HepG2 (cell line): ENCODE measurements around the gene LSM10. TPM values are rescaled to one million over a fixed set of nuclear protein-coding genes. Genes with fewer than 3 reads are reported as not detected.

ENCODE experiments used
- ATAC-seq: fragments of 200-7000 bp; cut with Tn5 transposase; 3 replicates; pipeline ENCODE4 v1.9.1; 2020; ENCODE audit warnings: mild to moderate bottlenecking, moderate library complexity
- BruUV-seq: library from RNA; stranded (reverse); fragments of 400-500 nt; replicated peaks from 2 replicates; lab custom pipeline; 2021; lab: Mats Ljungman, UMichigan
- CTCF ChIA-PET: fragments of 300-600 bp; formaldehyde crosslinking; extraction: SDS; loops from one replicate; lab custom pipeline; 2021; ENCODE audit warnings: low total read pairs, inconsistent platforms, low intra/inter-chr PET ratio; lab: Yijun Ruan, JAX
- POLR2A ChIA-PET: fragments of 350-600 bp; sonication (Branson Sonifier 250); formaldehyde crosslinking; loops from one replicate; lab custom pipeline; 2020; ENCODE audit warnings: antibody characterized with exemption, inconsistent platforms; lab: Yijun Ruan, JAX
- DNase-seq: peaks from one replicate; pipeline ENCODE4 v3.0.0-alpha.2; 2015; ENCODE audit warnings: low spot score
- FAIRE-seq: peaks from 3 replicates; lab custom pipeline; 2011; peaks lifted over from hg19 to GRCh38; lab: Jason Lieb, UNC
- H2AFZ ChIP-seq: one replicate; pipeline ENCODE4 v1.6.1; 2011; ENCODE audit warnings: low read length, inconsistent platforms
- H3K27ac ChIP-seq: fragments of 300-600 bp; 3 replicates; pipeline ENCODE4 v1.8.0; 2011; ENCODE audit warnings: mixed run types, mild to moderate bottlenecking, mixed read lengths, low read length, inconsistent platforms; ENCODE audit not compliant: insufficient read depth; ENCODE audit errors: extremely low read length
- H3K27me3 ChIP-seq, 2 experiments: fragments of 200-600 bp in 1 of 2; 2 replicates in 1 of 2; 3 replicates in 1 of 2; pipeline versions ENCODE4 v1.6.0 to v1.8.0; 2011; ENCODE audit warnings: low read length in 2 of 2, mild to moderate bottlenecking in 2 of 2, moderate library complexity in 2 of 2, inconsistent platforms in 1 of 2; ENCODE audit not compliant: insufficient read depth in 2 of 2, control insufficient read depth in 1 of 2
- H3K36me3 ChIP-seq, 2 experiments: fragments of 200-600 bp in 1 of 2; replicated peaks in 1 of 2; 2 replicates in 1 of 2; 3 replicates in 1 of 2; pipeline versions ENCODE4 v1.5.1 to v1.8.0; 2011; ENCODE audit warnings: low read length in 2 of 2, inconsistent platforms in 1 of 2; ENCODE audit not compliant: insufficient read depth in 2 of 2, control insufficient read depth in 1 of 2
- H3K4me1 ChIP-seq: 2 replicates; pipeline ENCODE4 v1.5.1; 2012; ENCODE audit warnings: low read length, inconsistent platforms; ENCODE audit not compliant: insufficient read depth
- H3K4me2 ChIP-seq: 2 replicates; pipeline ENCODE4 v1.6.0; 2011; ENCODE audit warnings: low read depth, low read length, inconsistent platforms
- H3K4me3 ChIP-seq, 3 experiments: fragments of 200-600 bp in 1 of 3; sonication (generic), shearing (Covaris generic) in 1 of 3; replicated peaks in 1 of 3; 2 replicates each; pipeline ENCODE4 v1.5.1; 2011 to 2016; ENCODE audit warnings: low read length in 3 of 3, inconsistent platforms in 2 of 3, low read depth in 2 of 3, mild to moderate bottlenecking in 2 of 3, control low read depth in 1 of 3, mixed read lengths in 1 of 3; ENCODE audit not compliant: insufficient read depth in 1 of 3
- H3K79me2 ChIP-seq: one replicate; pipeline ENCODE4 v1.6.1; 2011; ENCODE audit warnings: low read length, inconsistent platforms; ENCODE audit not compliant: insufficient read depth
- H3K9ac ChIP-seq: 2 replicates; pipeline ENCODE4 v1.6.0; 2011; ENCODE audit warnings: mild to moderate bottlenecking, low read depth, low read length, inconsistent platforms; ENCODE audit not compliant: insufficient read depth
- H3K9me3 ChIP-seq: 2 replicates; pipeline ENCODE4 v1.5.1; 2012; ENCODE audit warnings: mild to moderate bottlenecking, low read length
- H4K20me1 ChIP-seq: 2 replicates; pipeline ENCODE4 v1.6.0; 2011; ENCODE audit warnings: inconsistent platforms, mild to moderate bottlenecking, low read length, moderate library complexity; ENCODE audit not compliant: insufficient read depth
- KDM2A ChIP-seq: sonication (generic); formaldehyde crosslinking; IDR thresholded peaks from 2 replicates; pipeline ENCODE4 v1.4.0; 2020; ENCODE audit warnings: low read depth, missing genetic modification reagents, borderline replicate concordance
- SP4 ChIP-seq: sonication (generic); formaldehyde crosslinking; IDR thresholded peaks from 2 replicates; pipeline ENCODE4 v1.8.1; 2023; ENCODE audit warnings: mild to moderate bottlenecking, missing genetic modification reagents
- ZFYVE20 ChIP-seq: sonication (generic); formaldehyde crosslinking; IDR thresholded peaks from 2 replicates; pipeline ENCODE4 v1.8.0; 2023; ENCODE audit warnings: low read depth, mild to moderate bottlenecking, moderate library complexity, missing genetic modification reagents, borderline replicate concordance
- ZNF773 ChIP-seq: sonication (generic); formaldehyde crosslinking; IDR thresholded peaks from 2 replicates; pipeline ENCODE4 v1.4.0; 2020; ENCODE audit warnings: missing genetic modification reagents, borderline replicate concordance
- WGBS: methylation state at CpG from one replicate; pipeline ENCODE4 v1.1.6; 2017; ENCODE audit warnings: low lambda C conversion rate; 5-methylcytosine and 5-hydroxymethylcytosine counted together
- in situ Hi-C: cut with HindIII; loops from 2 replicates; pipeline ENCODE4 v1.10.0; 2017; ENCODE audit warnings: low pct_unique_long_range_greater_than_20kb; ENCODE audit not compliant: extremely low pct_ligation_motif_present
- intact Hi-C: fragments of 100-400 bp; cut with micrococcal nuclease; formaldehyde crosslinking; loops from one replicate; pipeline ENCODE4 v1.10.0; 2022; ENCODE audit not compliant: unreplicated experiment
- polyA plus RNA-seq, 8 experiments: library from polyadenylated mRNA; depleted of rRNA in 3 of 8; stranded (reverse) in 7 of 8; unstranded in 1 of 8; fragments of >200 nt; fragmentation: Illumina TruSeq in 4 of 8; extraction: Trizol in 4 of 8; gene quantifications; 2 replicates each; pipeline versions ENCODE4 v1.2.1 to v1.2.3, GENCODE V29; 2011 to 2016; ENCODE audit warnings: low read depth in 4 of 8, missing spikeins in 1 of 8, mixed read lengths in 1 of 8; ENCODE audit not compliant: insufficient read depth in 1 of 8
- total RNA-seq, 5 experiments: library from RNA; depleted of rRNA; stranded (reverse); fragments of >200 nt; fragmentation: Illumina TruSeq; extraction: Trizol; gene quantifications; 2 replicates each; pipeline ENCODE4 v1.2.3, GENCODE V29; 2016; ENCODE audit warnings: low read depth in 1 of 5
- TF ChIP-seq, protein P1 (sequence below): sonication (generic); formaldehyde crosslinking; IDR thresholded peaks from 2 replicates; pipeline ENCODE4 v1.4.0; 2020; ENCODE audit warnings: mild to moderate bottlenecking, missing genetic modification reagents
- TF ChIP-seq, protein P2 (sequence below), 2 experiments: sonication (generic) in 1 of 2; formaldehyde crosslinking in 1 of 2; IDR thresholded peaks; 2 replicates each; pipeline versions ENCODE4 v1.6.1 to v1.9.0; 2014 to 2022; ENCODE audit warnings: antibody characterized with exemption in 1 of 2, borderline replicate concordance in 1 of 2, inconsistent platforms in 1 of 2, low read depth in 1 of 2, missing genetic modification reagents in 1 of 2
- TF ChIP-seq, protein P3 (sequence below): sonication (generic); formaldehyde crosslinking; IDR thresholded peaks from 2 replicates; pipeline ENCODE4 v1.4.0; 2020; ENCODE audit warnings: missing genetic modification reagents

Gene LSM10
- total and polyA plus RNA-seq, 2 of the 13 experiments (the other 11 are each of a cell fraction or from before 2014, with no cell fraction given), result 14.0 to 52.0 TPM

DNA sequence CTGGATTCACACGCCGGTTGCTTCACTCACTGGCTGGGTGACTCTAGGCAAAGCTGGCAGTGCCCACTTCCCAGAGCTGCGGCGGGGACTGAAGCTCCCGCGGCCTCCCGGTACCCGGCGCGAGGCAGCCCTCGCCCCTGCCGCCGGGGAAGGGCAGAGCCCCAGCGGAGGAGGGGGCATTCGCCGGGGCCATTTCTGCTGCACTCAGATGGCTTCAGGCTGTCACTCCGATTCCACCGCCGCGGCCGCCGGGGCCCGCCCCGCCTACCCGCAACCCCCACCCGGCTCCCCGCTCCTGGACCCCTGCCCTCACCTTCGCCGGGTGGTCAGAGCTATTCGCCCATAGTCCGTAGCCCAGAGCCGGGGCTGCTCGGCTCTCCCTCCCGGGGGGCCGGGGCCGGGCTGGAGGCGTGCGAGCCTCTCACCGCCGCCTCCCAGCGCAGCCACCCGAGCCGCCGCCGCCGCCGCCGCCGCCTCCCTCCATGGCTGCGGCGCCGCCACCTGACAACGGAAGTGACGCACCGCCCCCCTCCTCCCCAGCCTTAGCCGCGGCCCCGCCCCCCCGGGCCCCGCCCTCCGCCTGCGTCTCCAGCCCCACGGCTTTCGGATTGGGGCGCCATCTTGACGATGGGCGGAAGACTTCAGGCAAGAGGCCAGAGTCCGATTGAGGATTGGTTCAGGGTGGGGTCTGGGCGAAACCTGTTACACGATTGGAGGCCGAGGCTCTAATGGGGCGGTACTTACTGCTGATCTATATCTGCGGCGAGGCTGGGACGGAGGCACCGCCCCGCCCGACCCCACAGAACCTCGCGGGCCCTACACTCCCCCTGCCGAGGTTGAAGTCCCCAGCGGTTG lies 12.1 kb downstream of the LSM10 start, which contains the start of gene STK40:
Gene STK40 (minus strand): TSS at position 515 of the 855 bp plus-strand sequence. CDS start 24,592 bp downstream, outside the sequence.
- Histone ChIP-seq H3K4me2 (peak within 1 kb of the TSS; percentile 99), H4K20me1 (peaks cover 9% of the 10 kb centered on the region), H3K27ac (peak within 1 kb of the TSS; percentile 99), H3K36me3 (peaks cover under 1 to 3% of the 10 kb centered on the region in 2 experiments; a peak in 3 of 5 replicates), H3K9ac (peak within 1 kb of the TSS; percentile 97), H3K4me3 (peak within 1 kb of the TSS; percentile 92 to 98 (median 97)), H3K79me2 (peaks cover 47% of the 10 kb centered on the region), H3K4me1 (peaks cover 59% of the 10 kb centered on the region), H3K9me3 (no peaks in the 10 kb centered on the region), H3K27me3 (no peaks in the 10 kb centered on the region; a peak in 1 of 5 replicates), H2AFZ (no peak within 1 kb of the TSS)
- 0% methylated on average over 13 of the region's 82 CpGs for WGBS
- ChIA-PET POLR2A (interaction anchor here (0.9 to 9.5 kb wide), 15 partner anchors 14 to 236 kb away, joined by 3 to 391 read pairs (median 7); partner anchors contain the start of genes CSF3R, EVA1B, LSM10 and MRPS15), CTCF (no interaction called here)
- in situ Hi-C loops (no loop called here), intact Hi-C loops (loop anchor here (1.0 kb wide), 1 partner anchor 12 kb away; the partner anchor contains the start of gene LSM10)
- FAIRE-seq (peak; percentile 94), ATAC-seq (peak; percentile 92), DNase-seq (peak; percentile 98)
- BruUV-seq, result no TSS peak
- TF ChIP-seq ZNF773 (CRISPR knock-in tag), result no peak
- TF ChIP-seq ZFYVE20 (CRISPR knock-in tag), result no peak
- TF ChIP-seq, protein P1, sequence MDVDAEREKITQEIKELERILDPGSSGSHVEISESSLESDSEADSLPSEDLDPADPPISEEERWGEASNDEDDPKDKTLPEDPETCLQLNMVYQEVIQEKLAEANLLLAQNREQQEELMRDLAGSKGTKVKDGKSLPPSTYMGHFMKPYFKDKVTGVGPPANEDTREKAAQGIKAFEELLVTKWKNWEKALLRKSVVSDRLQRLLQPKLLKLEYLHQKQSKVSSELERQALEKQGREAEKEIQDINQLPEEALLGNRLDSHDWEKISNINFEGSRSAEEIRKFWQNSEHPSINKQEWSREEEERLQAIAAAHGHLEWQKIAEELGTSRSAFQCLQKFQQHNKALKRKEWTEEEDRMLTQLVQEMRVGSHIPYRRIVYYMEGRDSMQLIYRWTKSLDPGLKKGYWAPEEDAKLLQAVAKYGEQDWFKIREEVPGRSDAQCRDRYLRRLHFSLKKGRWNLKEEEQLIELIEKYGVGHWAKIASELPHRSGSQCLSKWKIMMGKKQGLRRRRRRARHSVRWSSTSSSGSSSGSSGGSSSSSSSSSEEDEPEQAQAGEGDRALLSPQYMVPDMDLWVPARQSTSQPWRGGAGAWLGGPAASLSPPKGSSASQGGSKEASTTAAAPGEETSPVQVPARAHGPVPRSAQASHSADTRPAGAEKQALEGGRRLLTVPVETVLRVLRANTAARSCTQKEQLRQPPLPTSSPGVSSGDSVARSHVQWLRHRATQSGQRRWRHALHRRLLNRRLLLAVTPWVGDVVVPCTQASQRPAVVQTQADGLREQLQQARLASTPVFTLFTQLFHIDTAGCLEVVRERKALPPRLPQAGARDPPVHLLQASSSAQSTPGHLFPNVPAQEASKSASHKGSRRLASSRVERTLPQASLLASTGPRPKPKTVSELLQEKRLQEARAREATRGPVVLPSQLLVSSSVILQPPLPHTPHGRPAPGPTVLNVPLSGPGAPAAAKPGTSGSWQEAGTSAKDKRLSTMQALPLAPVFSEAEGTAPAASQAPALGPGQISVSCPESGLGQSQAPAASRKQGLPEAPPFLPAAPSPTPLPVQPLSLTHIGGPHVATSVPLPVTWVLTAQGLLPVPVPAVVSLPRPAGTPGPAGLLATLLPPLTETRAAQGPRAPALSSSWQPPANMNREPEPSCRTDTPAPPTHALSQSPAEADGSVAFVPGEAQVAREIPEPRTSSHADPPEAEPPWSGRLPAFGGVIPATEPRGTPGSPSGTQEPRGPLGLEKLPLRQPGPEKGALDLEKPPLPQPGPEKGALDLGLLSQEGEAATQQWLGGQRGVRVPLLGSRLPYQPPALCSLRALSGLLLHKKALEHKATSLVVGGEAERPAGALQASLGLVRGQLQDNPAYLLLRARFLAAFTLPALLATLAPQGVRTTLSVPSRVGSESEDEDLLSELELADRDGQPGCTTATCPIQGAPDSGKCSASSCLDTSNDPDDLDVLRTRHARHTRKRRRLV (CRISPR knock-in tag), result no peak
- peak; percentile 96 for TF ChIP-seq SP4 (CRISPR knock-in tag)
- TF ChIP-seq, protein P2, sequence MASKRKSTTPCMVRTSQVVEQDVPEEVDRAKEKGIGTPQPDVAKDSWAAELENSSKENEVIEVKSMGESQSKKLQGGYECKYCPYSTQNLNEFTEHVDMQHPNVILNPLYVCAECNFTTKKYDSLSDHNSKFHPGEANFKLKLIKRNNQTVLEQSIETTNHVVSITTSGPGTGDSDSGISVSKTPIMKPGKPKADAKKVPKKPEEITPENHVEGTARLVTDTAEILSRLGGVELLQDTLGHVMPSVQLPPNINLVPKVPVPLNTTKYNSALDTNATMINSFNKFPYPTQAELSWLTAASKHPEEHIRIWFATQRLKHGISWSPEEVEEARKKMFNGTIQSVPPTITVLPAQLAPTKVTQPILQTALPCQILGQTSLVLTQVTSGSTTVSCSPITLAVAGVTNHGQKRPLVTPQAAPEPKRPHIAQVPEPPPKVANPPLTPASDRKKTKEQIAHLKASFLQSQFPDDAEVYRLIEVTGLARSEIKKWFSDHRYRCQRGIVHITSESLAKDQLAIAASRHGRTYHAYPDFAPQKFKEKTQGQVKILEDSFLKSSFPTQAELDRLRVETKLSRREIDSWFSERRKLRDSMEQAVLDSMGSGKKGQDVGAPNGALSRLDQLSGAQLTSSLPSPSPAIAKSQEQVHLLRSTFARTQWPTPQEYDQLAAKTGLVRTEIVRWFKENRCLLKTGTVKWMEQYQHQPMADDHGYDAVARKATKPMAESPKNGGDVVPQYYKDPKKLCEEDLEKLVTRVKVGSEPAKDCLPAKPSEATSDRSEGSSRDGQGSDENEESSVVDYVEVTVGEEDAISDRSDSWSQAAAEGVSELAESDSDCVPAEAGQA (IDR thresholded peaks at IDR 0.05; ENCODE audit: low read depth), result peak; percentile 88
- TF ChIP-seq, protein P2 (CRISPR knock-in tag; IDR thresholded peaks at IDR 0.05; ENCODE audit: borderline replicate concordance), result no peak
- TF ChIP-seq, protein P3, sequence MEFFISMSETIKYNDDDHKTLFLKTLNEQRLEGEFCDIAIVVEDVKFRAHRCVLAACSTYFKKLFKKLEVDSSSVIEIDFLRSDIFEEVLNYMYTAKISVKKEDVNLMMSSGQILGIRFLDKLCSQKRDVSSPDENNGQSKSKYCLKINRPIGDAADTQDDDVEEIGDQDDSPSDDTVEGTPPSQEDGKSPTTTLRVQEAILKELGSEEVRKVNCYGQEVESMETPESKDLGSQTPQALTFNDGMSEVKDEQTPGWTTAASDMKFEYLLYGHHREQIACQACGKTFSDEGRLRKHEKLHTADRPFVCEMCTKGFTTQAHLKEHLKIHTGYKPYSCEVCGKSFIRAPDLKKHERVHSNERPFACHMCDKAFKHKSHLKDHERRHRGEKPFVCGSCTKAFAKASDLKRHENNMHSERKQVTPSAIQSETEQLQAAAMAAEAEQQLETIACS (CRISPR knock-in tag), result no peak
- TF ChIP-seq KDM2A, result peak; percentile 29; the same call in 1 of the 2 replicates
